KMS-11 (cell line): ENCODE data around the gene CSMD2.

Experiments used
- H2AFZ ChIP-seq: fragments of 200-600 bp; sonication (generic); 2 replicates; pipeline ENCODE4 v1.6.1; 2016; ENCODE audit warnings: antibody characterized with exemption, mixed run types, low read depth
- H3K27ac ChIP-seq: fragments of 200-600 bp; sonication (generic); 2 replicates; pipeline ENCODE4 v1.6.1; 2016; ENCODE audit warnings: mild to moderate bottlenecking, mixed run types
- H3K27me3 ChIP-seq: fragments of 200-600 bp; sonication (generic); 2 replicates; pipeline ENCODE4 v1.6.1; 2017; ENCODE audit warnings: mild to moderate bottlenecking, low read depth, mixed run types, moderate library complexity; ENCODE audit not compliant: insufficient read depth
- H3K36me3 ChIP-seq: fragments of 200-600 bp; sonication (generic); 2 replicates; pipeline ENCODE4 v1.6.1; 2017; ENCODE audit warnings: mild to moderate bottlenecking, mixed run types; ENCODE audit not compliant: insufficient read depth
- H3K4me1 ChIP-seq: fragments of 200-600 bp; sonication (generic); 2 replicates; pipeline ENCODE4 v1.6.1; 2016; ENCODE audit warnings: mild to moderate bottlenecking, low read depth, mixed run types; ENCODE audit not compliant: poor library complexity, severe bottlenecking
- H3K4me2 ChIP-seq: fragments of 200-600 bp; sonication (generic); 2 replicates; pipeline ENCODE4 v1.7.0; 2016; ENCODE audit warnings: mild to moderate bottlenecking, mixed run types
- H3K4me3 ChIP-seq: fragments of 200-600 bp; sonication (generic); IDR thresholded peaks from 2 replicates; pipeline ENCODE4 v1.6.1; 2017; ENCODE audit warnings: low read depth, low read length, mixed read lengths; ENCODE audit not compliant: insufficient read depth
- H3K79me2 ChIP-seq: fragments of 200-600 bp; sonication (generic); 2 replicates; pipeline ENCODE4 v1.6.1; 2016; ENCODE audit warnings: low read depth, mixed run types; ENCODE audit not compliant: insufficient read depth
- H3K9ac ChIP-seq: fragments of 200-600 bp; sonication (generic); 2 replicates; pipeline ENCODE4 v1.6.1; 2016; ENCODE audit warnings: mild to moderate bottlenecking, mixed run types
- H4K20me1 ChIP-seq: fragments of 200-600 bp; sonication (generic); 2 replicates; pipeline ENCODE4 v1.6.1; 2016; ENCODE audit warnings: mild to moderate bottlenecking, mixed run types; ENCODE audit not compliant: insufficient read depth
- TF ChIP-seq, protein P1 (sequence below): fragments of 200-600 bp; sonication (generic); conservative IDR thresholded peaks from 2 replicates; pipeline ENCODE4 v1.6.1; 2017; ENCODE audit warnings: low read depth, mild to moderate bottlenecking, antibody characterized with exemption, low read length, moderate library complexity, mixed read lengths

CSMD2 gene

DNA sequence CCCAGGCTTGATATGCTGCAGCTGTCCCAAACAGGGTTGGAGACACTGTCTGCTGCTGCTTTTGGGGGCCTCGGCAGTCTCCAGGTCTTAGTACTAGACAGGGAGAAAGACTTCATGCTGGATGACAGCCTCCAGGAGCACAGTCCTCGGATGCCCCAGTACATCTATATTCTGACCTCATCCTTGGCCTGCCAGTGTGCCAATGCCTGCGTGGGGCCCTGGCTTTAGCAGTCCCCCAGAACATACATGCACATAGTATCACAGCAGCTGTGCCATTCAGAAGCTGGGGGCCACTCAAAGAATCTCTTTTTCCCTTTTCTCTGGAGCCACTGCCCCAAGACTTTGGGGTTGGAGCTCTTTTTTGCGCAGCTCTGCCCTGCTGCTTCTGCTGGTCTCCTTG is 697.0 kb downstream of the CSMD2 start:
- Histone ChIP-seq H3K27ac (no peak overlapping the region), H3K27me3 (no peaks in the 10 kb centered on the region), H3K36me3 (no peaks in the 10 kb centered on the region), H3K4me1 (peaks cover 7% of the 10 kb centered on the region), H4K20me1 (no peaks in the 10 kb centered on the region), H3K4me3 (no peak overlapping the region), H2AFZ (no peak overlapping the region), H3K9ac (no peak overlapping the region), H3K79me2 (no peaks in the 10 kb centered on the region), H3K4me2 (no peak overlapping the region)
- TF ChIP-seq, protein P1, sequence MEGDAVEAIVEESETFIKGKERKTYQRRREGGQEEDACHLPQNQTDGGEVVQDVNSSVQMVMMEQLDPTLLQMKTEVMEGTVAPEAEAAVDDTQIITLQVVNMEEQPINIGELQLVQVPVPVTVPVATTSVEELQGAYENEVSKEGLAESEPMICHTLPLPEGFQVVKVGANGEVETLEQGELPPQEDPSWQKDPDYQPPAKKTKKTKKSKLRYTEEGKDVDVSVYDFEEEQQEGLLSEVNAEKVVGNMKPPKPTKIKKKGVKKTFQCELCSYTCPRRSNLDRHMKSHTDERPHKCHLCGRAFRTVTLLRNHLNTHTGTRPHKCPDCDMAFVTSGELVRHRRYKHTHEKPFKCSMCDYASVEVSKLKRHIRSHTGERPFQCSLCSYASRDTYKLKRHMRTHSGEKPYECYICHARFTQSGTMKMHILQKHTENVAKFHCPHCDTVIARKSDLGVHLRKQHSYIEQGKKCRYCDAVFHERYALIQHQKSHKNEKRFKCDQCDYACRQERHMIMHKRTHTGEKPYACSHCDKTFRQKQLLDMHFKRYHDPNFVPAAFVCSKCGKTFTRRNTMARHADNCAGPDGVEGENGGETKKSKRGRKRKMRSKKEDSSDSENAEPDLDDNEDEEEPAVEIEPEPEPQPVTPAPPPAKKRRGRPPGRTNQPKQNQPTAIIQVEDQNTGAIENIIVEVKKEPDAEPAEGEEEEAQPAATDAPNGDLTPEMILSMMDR: no peak

- Histone ChIP-seq H3K36me3 (no peaks in the 10 kb centered on the region), H4K20me1 (no peaks in the 10 kb centered on the region), H3K4me2 (no peak overlapping the region), H3K79me2 (no peaks in the 10 kb centered on the region), H3K27me3 (no peaks in the 10 kb centered on the region), H3K4me1 (peaks cover 5% of the 10 kb centered on the region), H2AFZ (no peak overlapping the region), H3K4me3 (no peak overlapping the region), H3K9ac (no peak overlapping the region), H3K27ac (no peak overlapping the region)
- TF ChIP-seq, protein P1: no peak
Observed at GRCh38 chr1:33466159-33466558, 698.9 kb downstream of the CSMD2 start.

DNA sequence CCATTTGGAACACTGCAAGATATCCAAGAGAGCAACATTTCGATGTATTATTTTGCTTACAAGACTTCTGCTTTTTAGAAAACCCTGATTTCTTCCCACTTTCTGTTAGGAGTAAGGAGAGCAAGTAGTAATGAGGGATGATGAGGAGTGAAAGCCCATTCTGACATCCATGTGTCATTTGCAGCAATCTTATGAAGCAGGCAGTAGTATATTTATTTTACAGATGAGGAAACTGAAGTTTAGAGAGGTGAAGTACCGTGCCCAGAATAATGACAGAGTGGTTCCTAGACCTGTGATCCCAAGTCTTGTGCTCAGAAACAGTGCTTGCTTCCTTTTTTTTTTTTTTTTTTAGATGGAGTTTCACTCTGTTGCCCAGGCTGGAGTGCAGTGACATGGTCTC is 699.7 kb downstream of the CSMD2 start:
- TF ChIP-seq, protein P1: no peak
- Histone ChIP-seq H3K4me3 (no peak overlapping the region), H4K20me1 (no peaks in the 10 kb centered on the region), H3K27ac (no peak overlapping the region), H3K4me2 (no peak overlapping the region), H3K9ac (no peak overlapping the region), H3K79me2 (no peaks in the 10 kb centered on the region), H3K4me1 (peaks cover 13% of the 10 kb centered on the region), H3K27me3 (no peaks in the 10 kb centered on the region), H3K36me3 (no peaks in the 10 kb centered on the region), H2AFZ (no peak overlapping the region)

DNA sequence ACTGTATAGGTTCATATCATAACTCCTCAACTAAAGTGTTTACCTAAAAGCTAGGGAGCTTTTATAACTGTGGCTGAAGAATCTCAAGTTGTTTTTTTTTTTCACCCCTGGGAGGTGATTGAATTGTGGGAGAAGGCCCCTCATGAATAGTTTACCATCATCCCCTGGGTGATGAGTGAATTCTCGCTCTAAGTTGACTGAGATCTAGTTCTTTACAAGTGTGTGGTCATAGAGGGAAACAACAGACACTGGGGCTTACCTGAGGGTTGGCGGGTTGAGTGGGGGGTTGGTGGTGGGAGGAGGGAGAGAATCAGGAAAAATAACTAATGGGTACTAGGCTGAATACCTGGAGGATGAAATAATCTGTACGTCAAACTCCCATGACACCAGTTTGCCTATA is 700.5 kb downstream of the CSMD2 start:
- Histone ChIP-seq H3K9ac (no peak overlapping the region), H3K79me2 (no peaks in the 10 kb centered on the region), H3K27me3 (no peaks in the 10 kb centered on the region), H4K20me1 (no peaks in the 10 kb centered on the region), H3K36me3 (no peaks in the 10 kb centered on the region), H3K4me3 (no peak overlapping the region), H2AFZ (no peak overlapping the region), H3K4me2 (no peak overlapping the region), H3K4me1 (peaks cover 18% of the 10 kb centered on the region), H3K27ac (no peak overlapping the region)
- TF ChIP-seq, protein P1: no peak
